H1 (cell line): ENCODE results near the gene TESMIN. TPM values are rescaled to one million over a fixed set of nuclear protein-coding genes. Genes with fewer than 3 reads are reported as not detected.

ENCODE experiments used
- CHD2 ChIP-seq: IDR thresholded peaks from 2 replicates; pipeline ENCODE4 v1.6.1; 2012; ENCODE audit warnings: low read length, improper control_type of control experiment
- E2F6 ChIP-seq: IDR thresholded peaks from 2 replicates; pipeline ENCODE4 v1.6.1; 2012; ENCODE audit warnings: inconsistent platforms
- EP300 ChIP-seq, 2 experiments: IDR thresholded peaks; 1 replicate in 1 of 2; 2 replicates in 1 of 2; pipeline ENCODE4 v1.6.1; 2011 to 2012; ENCODE audit warnings: low read depth in 2 of 2, low read length in 2 of 2, mild to moderate bottlenecking in 2 of 2, borderline replicate concordance in 1 of 2, inconsistent platforms in 1 of 2, moderate library complexity in 1 of 2
- KDM4A ChIP-seq: IDR thresholded peaks from one replicate; pipeline ENCODE4 v1.7.1; 2012; ENCODE audit warnings: low read depth, mild to moderate bottlenecking, moderate library complexity, low read length, inconsistent platforms; ENCODE audit not compliant: severe bottlenecking
- PHF8 ChIP-seq: fragments of 200-600 bp; sonication (generic); conservative IDR thresholded peaks from 2 replicates; pipeline ENCODE4 v1.7.1; 2012; ENCODE audit warnings: low read depth, mild to moderate bottlenecking, inconsistent platforms, low read length, moderate library complexity
- SAP30 ChIP-seq: fragments of 300-600 bp; sonication (generic); IDR thresholded peaks from 2 replicates; pipeline ENCODE4 v1.7.1; 2012; ENCODE audit warnings: low read length, moderate library complexity, mild to moderate bottlenecking, inconsistent platforms; ENCODE audit not compliant: insufficient read depth, insufficient replicate concordance
- SIRT6 ChIP-seq: IDR thresholded peaks from one replicate; pipeline ENCODE4 v1.7.1; 2012; ENCODE audit warnings: low read length, inconsistent platforms
- TCF12 ChIP-seq: IDR thresholded peaks from 2 replicates; pipeline ENCODE4 v1.6.1; 2011; ENCODE audit warnings: low read depth, mild to moderate bottlenecking, low read length
- polyA plus RNA-seq, 7 experiments: library from polyadenylated mRNA; depleted of rRNA in 3 of 7; stranded (reverse) in 5 of 7; unstranded in 2 of 7; fragments of >200 nt in 5 of 7; fragments of 200-250 nt in 2 of 7; gene quantifications; 1 replicate in 5 of 7; 2 replicates in 1 of 7; 4 replicates in 1 of 7; pipeline versions ENCODE4 v1.2.1 to v1.2.3, GENCODE V29; 2011 to 2013; ENCODE audit warnings: missing spikeins in 2 of 7, mixed read lengths in 2 of 7
- total RNA-seq: library from RNA; stranded (reverse); fragmentation: NEBNext Ultra II Directional; extraction: Animal tissue kit (Norgen Biotek cat#: 25700); gene quantifications from 2 replicates; pipeline ENCODE4 v1.2.1, GENCODE V29; 2021

The TESMIN gene
- total and polyA plus RNA-seq, 2 of the 8 experiments (the other 6 are each of a cell fraction or from before 2014, with no cell fraction given), result 22.6 to 61.1 TPM

GRCh38 chr11:68692871-68693483 is 58.3 kb downstream of the TESMIN start (continued):
- TF ChIP-seq TCF12 (no peak), SIRT6 (no peak), SAP30 (no peak), CHD2 (no peak), PHF8 (no peak), EP300 (IDR thresholded peaks at IDR 0.05; ENCODE audit: borderline replicate concordance in 1 of 2, low read depth in 2 of 2, low read length in 2 of 2) (no peak), KDM4A (no peak), E2F6 (no peak)
